Medulla oblongata (tissue), 1 donor: ENCODE results near the gene ALDH6A1.
A peak's percentile ranks its signal among the peaks of the same experiment; 100 is the strongest.
"Not testable (repeated sequence)": the region's sequence is repeated elsewhere in the genome, so short reads cannot be mapped to it uniquely, and the experiment has no call there.

ENCODE experiments used
- DNase-seq: peaks from one replicate; pipeline ENCODE4 v3.0.0-alpha.2; 2015; ENCODE audit errors: extremely low spot score

ALDH6A1 gene

GRCh38 chr14:74084277-74085046, at the start of gene ALDH6A1, which contains the start of gene LIN52:
ALDH6A1 (minus strand) TSS chr14:74084453; CDS start chr14:74084394, 59 bp downstream.
LIN52 (plus strand) TSS chr14:74084956; CDS start chr14:74084975, 19 bp downstream.
- DNase-seq: peak; percentile 100

DNA sequence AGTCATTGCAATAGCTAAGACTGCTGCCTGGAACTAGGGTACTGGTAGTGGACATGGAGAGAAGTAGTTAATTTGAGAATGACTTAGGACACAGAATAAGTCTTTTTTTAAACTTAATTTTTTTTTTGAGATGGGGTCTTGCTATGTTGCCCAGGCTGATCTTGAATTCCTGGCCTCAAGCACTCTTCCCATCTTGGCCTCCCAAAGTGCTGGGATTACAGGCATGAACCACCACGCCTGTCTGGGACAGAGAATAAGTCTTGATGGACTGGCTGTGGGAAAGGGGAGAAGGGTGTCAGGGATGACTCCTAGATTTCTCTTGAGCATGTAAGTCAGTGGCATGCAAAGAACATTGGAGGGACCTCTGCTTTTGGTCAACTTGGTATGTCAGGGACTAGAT, 43.4 kb upstream of the ALDH6A1 start:
- DNase-seq: no peak

GRCh38 chr14:74126315-74127013, 42.2 kb upstream of the ALDH6A1 start:
- DNase-seq: no peak

- not testable (repeated sequence) for DNase-seq
Observed at GRCh38 chr14:74125487-74125886, 41.2 kb upstream of the ALDH6A1 start.

- DNase-seq: peak; percentile 65
Observed at GRCh38 chr14:74111395-74112216, 27.4 kb upstream of the ALDH6A1 start.

DNA sequence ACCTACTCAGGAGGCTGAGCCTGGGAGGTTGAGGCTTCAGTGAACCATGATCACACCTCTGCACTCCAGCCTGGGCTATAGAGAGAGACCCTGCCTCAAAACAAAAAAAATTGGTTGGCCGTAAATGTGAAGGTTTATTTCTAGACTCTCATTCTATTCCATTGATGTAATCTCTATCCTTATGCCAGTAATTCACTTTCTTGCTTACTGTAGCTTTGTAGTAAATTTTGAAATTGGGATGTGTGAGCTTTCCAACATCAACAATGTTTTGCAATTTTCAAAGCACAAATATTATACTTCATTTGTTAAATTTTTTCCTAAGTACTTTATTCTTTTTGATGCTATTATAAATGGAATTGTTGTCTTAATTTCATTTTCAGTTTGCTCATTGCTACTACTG, 25.1 kb upstream of the ALDH6A1 start:
- DNase-seq: no peak

GRCh38 chr14:74105381-74105780, 21.1 kb upstream of the ALDH6A1 start:
- DNase-seq: no peak

GRCh38 chr14:74089251-74090020, 5.2 kb upstream of the ALDH6A1 start:
- DNase-seq: no peak

DNA sequence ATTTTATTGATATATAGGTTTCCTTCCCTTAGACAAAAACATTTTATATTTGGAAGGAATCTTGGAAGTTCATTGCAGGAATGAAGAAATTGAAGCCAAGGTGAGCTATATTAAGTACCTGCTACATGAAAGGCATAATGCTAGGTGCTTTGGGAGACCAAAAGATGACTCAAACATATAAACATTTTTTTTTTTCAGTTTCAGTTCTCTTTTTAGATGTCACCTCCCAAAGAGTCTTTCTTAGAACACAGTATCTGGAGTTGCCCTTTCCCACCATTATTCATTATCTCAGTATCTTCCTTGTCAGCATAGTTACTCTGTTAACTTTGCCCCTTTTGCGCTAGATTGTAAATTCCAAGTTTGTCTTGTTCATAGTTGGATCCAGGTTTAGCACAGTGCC, 1.6 kb upstream of the ALDH6A1 start:
- no peak for DNase-seq

DNA sequence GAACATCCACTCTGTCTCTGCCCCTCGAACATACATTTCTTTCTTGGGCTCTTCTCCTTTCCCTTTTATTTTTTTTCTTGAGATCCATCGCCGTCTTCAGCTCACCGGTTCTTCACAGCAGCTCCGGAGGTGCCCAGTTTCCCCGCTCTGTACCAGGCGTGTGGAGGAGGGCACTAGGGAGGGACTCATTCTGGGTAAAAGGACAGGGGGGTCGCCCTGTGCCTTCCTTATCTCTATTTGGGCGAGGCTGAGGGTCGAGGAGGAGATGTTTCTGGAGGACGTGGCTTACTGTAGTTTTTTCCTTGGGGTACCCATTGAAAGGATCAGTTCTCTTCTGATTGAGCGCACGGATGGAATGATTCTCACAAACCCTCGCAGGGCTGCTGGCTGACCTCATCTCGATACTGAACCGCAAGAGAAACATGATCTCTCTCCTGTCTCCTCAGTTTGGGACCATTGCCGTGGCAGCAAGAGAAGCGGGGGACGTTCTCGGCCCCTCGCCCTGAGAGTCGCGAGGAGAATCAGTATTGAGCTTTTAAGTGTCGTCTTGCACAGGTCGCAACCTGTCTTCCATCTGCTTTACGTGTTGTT, 889 bp upstream of the ALDH6A1 start:
- no peak for DNase-seq

DNA sequence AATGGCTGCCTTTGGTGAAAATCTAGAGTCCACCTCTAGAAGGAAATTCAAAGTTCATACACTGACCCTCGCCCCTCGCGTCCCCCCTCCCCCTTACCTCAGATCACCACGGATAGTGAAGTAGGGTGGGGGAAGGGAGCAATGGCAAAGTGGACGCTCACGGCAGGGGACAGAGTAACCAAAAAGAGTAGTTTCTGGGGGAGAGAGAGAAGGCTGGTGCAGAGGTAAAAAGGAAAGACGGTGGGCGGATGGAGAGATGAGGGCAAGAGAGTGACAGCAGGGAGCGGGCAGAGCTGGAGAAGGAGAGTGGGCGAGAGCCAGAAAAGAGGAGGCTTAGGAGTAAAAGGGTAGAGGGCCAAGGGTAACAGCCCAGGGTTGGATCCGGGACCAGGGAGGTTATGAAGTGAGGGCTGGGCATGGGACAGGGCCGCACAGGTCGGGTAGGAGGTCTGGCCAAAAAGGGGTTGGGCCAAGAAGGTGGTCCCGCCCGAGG, 423 bp downstream of the ALDH6A1 start:
- no peak for DNase-seq

GRCh38 chr14:74083161-74083560, 1.1 kb downstream of the ALDH6A1 start:
- DNase-seq: no peak

GRCh38 chr14:74081491-74081890, 2.8 kb downstream of the ALDH6A1 start:
- DNase-seq: no peak

- no peak for DNase-seq
Observed at GRCh38 chr14:74080820-74081460, 3.3 kb downstream of the ALDH6A1 start.

DNA sequence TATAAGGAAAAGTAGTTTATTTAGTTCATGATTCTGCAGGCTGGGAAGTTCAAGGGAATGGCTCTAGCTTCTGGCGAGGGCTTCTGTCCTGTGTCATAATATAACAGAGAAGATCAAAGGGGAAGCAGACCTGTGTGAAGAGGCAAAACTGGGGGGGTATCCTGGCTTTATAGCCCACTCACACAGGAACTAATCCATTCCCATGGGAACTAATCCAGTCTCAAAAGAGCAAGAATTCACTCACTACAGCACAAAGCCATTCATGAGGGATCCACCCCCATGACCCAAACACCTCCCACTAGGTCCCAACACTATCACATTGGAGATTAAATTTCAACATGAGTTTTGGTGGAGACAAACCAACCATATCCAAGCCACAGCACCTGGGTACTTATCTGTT, 6.9 kb downstream of the ALDH6A1 start:
- DNase-seq: no peak

DNA sequence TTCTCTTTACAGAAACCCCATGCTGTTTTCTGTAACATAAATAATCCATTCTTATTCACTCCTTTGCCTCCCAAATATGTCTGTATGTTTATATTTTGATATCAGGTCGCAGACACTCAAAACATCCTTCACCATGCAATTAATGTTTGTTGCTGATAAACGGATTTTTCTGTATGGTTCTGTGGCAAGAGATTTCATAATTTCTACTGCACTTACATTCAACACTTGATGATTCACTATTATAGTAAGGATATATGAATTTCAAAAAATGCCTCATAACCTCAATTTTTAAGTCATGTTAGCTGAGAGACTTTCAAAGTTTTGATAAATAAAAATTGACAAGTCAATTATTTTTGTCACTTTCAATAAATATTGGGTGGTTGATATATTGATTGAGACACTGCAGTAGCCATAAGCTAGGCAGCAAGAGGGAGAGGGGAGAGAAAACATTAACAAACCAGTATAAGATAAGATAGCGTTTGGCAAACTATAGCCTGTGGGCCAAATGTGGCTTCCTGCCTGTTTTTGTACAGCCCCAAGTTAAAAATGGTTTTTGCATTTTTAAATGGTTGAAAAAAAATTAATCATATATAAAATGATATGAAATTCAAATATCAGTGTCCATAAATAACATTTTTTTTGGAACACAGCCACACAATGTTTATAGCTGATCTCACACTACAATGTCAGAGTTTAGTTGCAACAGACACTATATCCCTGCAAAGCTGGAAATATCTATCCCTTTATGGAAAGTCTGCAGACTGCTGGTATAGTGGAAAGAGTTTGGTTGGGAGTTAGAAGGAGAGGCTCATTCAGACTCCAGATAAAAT, 18.3 kb downstream of the ALDH6A1 start:
- DNase-seq: no peak

- no peak for DNase-seq
Observed at GRCh38 chr14:74064883-74065282, 19.4 kb downstream of the ALDH6A1 start.

GRCh38 chr14:74064426-74064825, 19.8 kb downstream of the ALDH6A1 start:
- DNase-seq: no peak

- no peak for DNase-seq
Observed at GRCh38 chr14:74062809-74063150, 21.5 kb downstream of the ALDH6A1 start.
